Endothelial cell of umbilical vein (primary cell): Measurements from ENCODE around the gene ANGEL2. TPM values are rescaled to one million over a fixed set of nuclear protein-coding genes. Genes with fewer than 3 reads are reported as not detected.

Experiments
- BruUV-seq: library from RNA; stranded (reverse); fragments of 400-500 nt; replicated peaks from 2 replicates; lab custom pipeline; 2021; lab: Mats Ljungman, UMichigan
- CTCF ChIA-PET: fragments of 300-600, 350-600 bp; sonication (Branson Sonifier 250); formaldehyde crosslinking; loops from one replicate; lab custom pipeline; 2021; ENCODE audit warnings: antibody characterized with exemption, inconsistent platforms; lab: Charles Lee
- POLR2A ChIA-PET: fragments of 300-600, 350-600 bp; sonication (Branson Sonifier 250); formaldehyde crosslinking; loops from one replicate; lab custom pipeline; 2021; ENCODE audit warnings: antibody characterized with exemption, inconsistent platforms; lab: Charles Lee
- DNase-seq: peaks from one replicate; pipeline ENCODE4 v3.0.0-alpha.2; 2011; ENCODE audit warnings: low read depth, low spot score
- FAIRE-seq: peaks from 2 replicates; lab custom pipeline; 2011; peaks lifted over from hg19 to GRCh38; lab: Jason Lieb, UNC
- H2AFZ ChIP-seq: 2 replicates; pipeline ENCODE4 v1.6.0; 2012; ENCODE audit warnings: low read depth, low read length, control low read depth, inconsistent platforms
- H3K27ac ChIP-seq: 2 replicates; pipeline ENCODE4 v1.5.1; 2011; ENCODE audit warnings: low read depth, mild to moderate bottlenecking, control low read depth, low read length, moderate library complexity; ENCODE audit not compliant: insufficient read depth
- H3K27me3 ChIP-seq, 2 experiments: 2 replicates each; pipeline versions ENCODE4 v1.6.0 to v1.6.1; 2011; ENCODE audit warnings: low read length in 2 of 2, mixed read lengths in 1 of 2; ENCODE audit not compliant: control insufficient read depth in 2 of 2, insufficient read depth in 2 of 2
- H3K36me3 ChIP-seq, 2 experiments: 2 replicates in 1 of 2; 3 replicates in 1 of 2; pipeline ENCODE4 v1.5.1; 2011; ENCODE audit warnings: low read length in 2 of 2, mild to moderate bottlenecking in 1 of 2, moderate library complexity in 1 of 2; ENCODE audit not compliant: control insufficient read depth in 2 of 2, insufficient read depth in 2 of 2; ENCODE audit errors: extremely low read depth in 1 of 2
- H3K4me1 ChIP-seq: 3 replicates; pipeline ENCODE4 v1.5.1; 2011; ENCODE audit warnings: mild to moderate bottlenecking, low read length; ENCODE audit not compliant: control insufficient read depth, insufficient read depth; ENCODE audit errors: extremely low read depth
- H3K4me2 ChIP-seq: 2 replicates; pipeline ENCODE4 v1.6.1; 2011; ENCODE audit warnings: low read length, control low read depth, mixed read lengths; ENCODE audit not compliant: insufficient read depth
- H3K4me3 ChIP-seq, 3 experiments: fragments of 200-600 bp in 1 of 3; sonication (generic), shearing (Covaris generic) in 1 of 3; replicated peaks in 1 of 3; 2 replicates each; pipeline ENCODE4 v1.5.1; 2011 to 2016; ENCODE audit warnings: control low read depth in 3 of 3, low read length in 3 of 3, mild to moderate bottlenecking in 2 of 3, inconsistent platforms in 1 of 3, low read depth in 1 of 3, moderate library complexity in 1 of 3; ENCODE audit not compliant: insufficient read depth in 1 of 3
- H3K79me2 ChIP-seq: 2 replicates; pipeline ENCODE4 v1.6.0; 2012; ENCODE audit warnings: low read length, inconsistent platforms; ENCODE audit not compliant: control insufficient read depth, insufficient read depth
- H3K9ac ChIP-seq: replicated peaks from 2 replicates; pipeline ENCODE3; 2011; ENCODE audit warnings: low read length, control low read depth; ENCODE audit not compliant: insufficient read depth; ENCODE audit errors: extremely low read depth
- H3K9me1 ChIP-seq: replicated peaks from 3 replicates; pipeline ENCODE4 v1.6.0; 2011; ENCODE audit warnings: mild to moderate bottlenecking, low read length; ENCODE audit not compliant: control insufficient read depth, insufficient read depth; ENCODE audit errors: extremely low read depth
- H3K9me3 ChIP-seq: replicated peaks from 2 replicates; pipeline ENCODE4 v1.5.1; 2012; ENCODE audit warnings: low read length, inconsistent platforms; ENCODE audit not compliant: control insufficient read depth, insufficient read depth
- H4K20me1 ChIP-seq: replicated peaks from 2 replicates; pipeline ENCODE3; 2011; ENCODE audit warnings: mild to moderate bottlenecking, low read length; ENCODE audit not compliant: control insufficient read depth, insufficient read depth; ENCODE audit errors: extremely low read depth
- EZH2 ChIP-seq: IDR thresholded peaks from 2 replicates; pipeline ENCODE4 v1.6.1; 2012; ENCODE audit warnings: borderline replicate concordance, low read depth, mild to moderate bottlenecking, moderate library complexity, low read length, inconsistent platforms; ENCODE audit not compliant: severe bottlenecking
- FOS ChIP-seq: IDR thresholded peaks from 2 replicates; pipeline ENCODE4 v1.6.1; 2011; ENCODE audit warnings: mild to moderate bottlenecking, low read length, moderate library complexity, borderline replicate concordance; ENCODE audit not compliant: insufficient read depth
- GATA2 ChIP-seq: IDR thresholded peaks from 2 replicates; pipeline ENCODE4 v1.7.0; 2011; ENCODE audit warnings: low read depth, mild to moderate bottlenecking, moderate library complexity, mixed read lengths, low read length; ENCODE audit not compliant: insufficient read length, insufficient read depth
- JUN ChIP-seq: IDR thresholded peaks from 2 replicates; pipeline ENCODE4 v1.6.1; 2011; ENCODE audit warnings: borderline replicate concordance, low read depth; ENCODE audit not compliant: insufficient read length, insufficient read depth
- MYC ChIP-seq: IDR thresholded peaks from one replicate; pipeline ENCODE4 v1.6.1; 2011; ENCODE audit warnings: mild to moderate bottlenecking, low read depth, low read length
- POLR2A ChIP-seq: IDR thresholded peaks from 2 replicates; pipeline ENCODE4 v1.6.1; 2012; ENCODE audit warnings: low read depth, mild to moderate bottlenecking, control low read depth, low read length
- POLR2AphosphoS5 ChIP-seq: IDR thresholded peaks from 2 replicates; pipeline ENCODE4 v1.6.1; 2012; ENCODE audit warnings: low read depth, mild to moderate bottlenecking, control low read depth, low read length, moderate library complexity; ENCODE audit not compliant: insufficient read depth
- dilution Hi-C: fragments of 300-500 bp; cut with MboI; formaldehyde crosslinking; loops from one replicate; pipeline ENCODE4 v1.15.0; 2019; ENCODE audit warnings: low sequenced_read_pairs; ENCODE audit not compliant: extremely low pct_ligation_motif_present
- intact Hi-C: fragments of 100-400 bp; cut with micrococcal nuclease; formaldehyde crosslinking; loops from one replicate; pipeline ENCODE4 v1.10.0; 2022
- polyA plus RNA-seq, 4 experiments: library from polyadenylated mRNA; depleted of rRNA in 3 of 4; stranded (reverse) in 3 of 4; unstranded in 1 of 4; fragments of >200 nt; gene quantifications; 2 replicates each; pipeline versions ENCODE4 v1.2.1 to v1.2.3, GENCODE V29; 2011 to 2012; ENCODE audit warnings: missing spikeins in 1 of 4
- total RNA-seq: library from RNA; stranded (reverse); gene quantifications from 2 replicates; pipeline ENCODE4 v1.2.3, GENCODE V29; 2021
- TF ChIP-seq, protein P1 (sequence below), 2 donors: IDR thresholded peaks; 1 replicate in 1 of 2; 2 replicates in 1 of 2; pipeline ENCODE4 v1.5.1; 2011; ENCODE audit warnings: low read length in 2 of 2, mild to moderate bottlenecking in 2 of 2, moderate library complexity in 2 of 2, control low read depth in 1 of 2, inconsistent platforms in 1 of 2, low read depth in 1 of 2; ENCODE audit not compliant: insufficient read depth in 1 of 2; ENCODE audit errors: extremely low read depth in 1 of 2
- TF ChIP-seq, protein P2 (sequence below): IDR thresholded peaks from 2 replicates; pipeline ENCODE4 v1.6.1; 2011; ENCODE audit not compliant: insufficient read depth, insufficient read length

Gene ANGEL2
- total and polyA plus RNA-seq, 2 donors (not counting 3 experiments of a cell fraction or from before 2014, with no cell fraction given), result 11.9 to 39.1 TPM

DNA sequence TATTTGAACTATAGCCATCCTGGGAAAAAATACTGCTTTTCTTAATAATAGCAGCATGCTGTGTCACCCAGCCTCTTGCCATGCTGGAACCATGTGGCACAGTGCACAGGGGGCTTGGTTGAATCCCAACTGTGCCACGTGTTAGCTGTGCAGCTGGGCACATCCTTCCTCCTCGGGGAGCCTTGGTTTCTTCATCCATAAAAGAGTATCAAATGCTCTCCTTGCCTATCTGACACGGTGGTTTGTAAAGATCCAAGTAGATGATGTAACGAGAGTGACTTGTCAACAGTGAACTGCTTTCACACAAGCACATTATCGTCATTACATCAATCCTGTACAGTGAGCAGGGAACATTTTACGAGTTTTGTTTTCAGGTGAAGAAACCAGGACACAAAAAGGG, 41.0 kb downstream of the ANGEL2 start:
- FAIRE-seq (peak; percentile 15), DNase-seq (no peak)
- H4K20me1 ChIP-seq, result no peaks in the 10 kb centered on the region
- no peak overlapping the region for H3K4me3 ChIP-seq
- H3K79me2 ChIP-seq, result no peaks in the 10 kb centered on the region
- H3K4me1 ChIP-seq, result no peaks in the 10 kb centered on the region
- no TSS peak for BruUV-seq
- H3K9ac ChIP-seq, result no peak overlapping the region
- H3K27me3 ChIP-seq, result no peaks in the 10 kb centered on the region
- CTCF ChIA-PET, result no interaction called here
- H3K4me2 ChIP-seq, result no peak overlapping the region
- intact Hi-C loops, result no loop called here
- dilution Hi-C loops, result no loop called here
- no peak overlapping the region for H2AFZ ChIP-seq
- no peak overlapping the region for H3K27ac ChIP-seq
- TF ChIP-seq FOS (no peak), MYC (no peak), JUN (no peak), POLR2A (no peak), POLR2AphosphoS5 (no peak), EZH2 (no peak), GATA2 (no peak)
- TF ChIP-seq, protein P1, sequence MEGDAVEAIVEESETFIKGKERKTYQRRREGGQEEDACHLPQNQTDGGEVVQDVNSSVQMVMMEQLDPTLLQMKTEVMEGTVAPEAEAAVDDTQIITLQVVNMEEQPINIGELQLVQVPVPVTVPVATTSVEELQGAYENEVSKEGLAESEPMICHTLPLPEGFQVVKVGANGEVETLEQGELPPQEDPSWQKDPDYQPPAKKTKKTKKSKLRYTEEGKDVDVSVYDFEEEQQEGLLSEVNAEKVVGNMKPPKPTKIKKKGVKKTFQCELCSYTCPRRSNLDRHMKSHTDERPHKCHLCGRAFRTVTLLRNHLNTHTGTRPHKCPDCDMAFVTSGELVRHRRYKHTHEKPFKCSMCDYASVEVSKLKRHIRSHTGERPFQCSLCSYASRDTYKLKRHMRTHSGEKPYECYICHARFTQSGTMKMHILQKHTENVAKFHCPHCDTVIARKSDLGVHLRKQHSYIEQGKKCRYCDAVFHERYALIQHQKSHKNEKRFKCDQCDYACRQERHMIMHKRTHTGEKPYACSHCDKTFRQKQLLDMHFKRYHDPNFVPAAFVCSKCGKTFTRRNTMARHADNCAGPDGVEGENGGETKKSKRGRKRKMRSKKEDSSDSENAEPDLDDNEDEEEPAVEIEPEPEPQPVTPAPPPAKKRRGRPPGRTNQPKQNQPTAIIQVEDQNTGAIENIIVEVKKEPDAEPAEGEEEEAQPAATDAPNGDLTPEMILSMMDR (IDR thresholded peaks at IDR 0.05; ENCODE audit: extremely low read depth in 1 of 2, insufficient read depth in 1 of 2, low read depth in 1 of 2, low read length in 2 of 2), result no peak
- TF ChIP-seq, protein P2, sequence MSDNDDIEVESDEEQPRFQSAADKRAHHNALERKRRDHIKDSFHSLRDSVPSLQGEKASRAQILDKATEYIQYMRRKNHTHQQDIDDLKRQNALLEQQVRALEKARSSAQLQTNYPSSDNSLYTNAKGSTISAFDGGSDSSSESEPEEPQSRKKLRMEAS, result no peak
- POLR2A ChIA-PET, result no interaction called here
- no peaks in the 10 kb centered on the region for H3K9me1 ChIP-seq
- H3K9me3 ChIP-seq, result no peaks in the 10 kb centered on the region
- H3K36me3 ChIP-seq, result no peaks in the 10 kb centered on the region
